Left lobe of liver (tissue), 1 donor: ENCODE results near the gene NKX2-2. TPM values are rescaled to one million over a fixed set of nuclear protein-coding genes. Genes with fewer than 3 reads are reported as not detected.

Source experiments
- total RNA-seq: library from RNA; stranded (reverse); gene quantifications from one replicate; pipeline ENCODE4 v1.2.1, GENCODE V29; 2021
- donor health status: DM: no; HTN: yes; CAD: no.

Gene NKX2-2
- total RNA-seq, 1 donor from 2014 or later = not detected

Other genes starting within 250 kb of the NKX2-2 start
- gene XRN2, start 210.7 kb downstream of the NKX2-2 start, total RNA-seq = 18.4 TPM
- not detected for gene NKX2-4, start 116.5 kb downstream of the NKX2-2 start, total RNA-seq
- not detected for gene PAX1, start 191.6 kb upstream of the NKX2-2 start, total RNA-seq